Endothelial cell (in vitro differentiated cells): Measurements from ENCODE around the gene TAB2. TPM values are rescaled to one million over a fixed set of nuclear protein-coding genes. Genes with fewer than 3 reads are reported as not detected.
A peak's percentile ranks its signal among the peaks of the same experiment; 100 is the strongest.

Experiments used
- DNase-seq: peaks from one replicate; pipeline ENCODE4 v3.0.0; 2021; ENCODE audit warnings: low spot score
- H3K27ac Mint-ChIP-seq: one replicate; pipeline ENCODE4 v1.8.0; 2021; ENCODE audit warnings: mixed read lengths, inconsistent platforms; ENCODE audit not compliant: unreplicated experiment
- H3K27me3 Mint-ChIP-seq: one replicate; pipeline ENCODE4 v1.8.0; 2021; ENCODE audit warnings: mild to moderate bottlenecking, moderate library complexity, mixed read lengths, inconsistent platforms; ENCODE audit not compliant: unreplicated experiment
- H3K36me3 Mint-ChIP-seq: one replicate; pipeline ENCODE4 v1.8.0; 2021; ENCODE audit warnings: mild to moderate bottlenecking, low read depth, mixed read lengths, inconsistent platforms; ENCODE audit not compliant: unreplicated experiment
- H3K4me1 Mint-ChIP-seq: one replicate; pipeline ENCODE4 v1.8.0; 2021; ENCODE audit warnings: mild to moderate bottlenecking, mixed read lengths, inconsistent platforms; ENCODE audit not compliant: unreplicated experiment
- H3K4me3 Mint-ChIP-seq: one replicate; pipeline ENCODE4 v1.8.0; 2021; ENCODE audit warnings: mild to moderate bottlenecking, mixed read lengths, inconsistent platforms; ENCODE audit not compliant: unreplicated experiment
- H3K9me3 Mint-ChIP-seq: one replicate; pipeline ENCODE4 v1.8.0; 2021; ENCODE audit warnings: mixed read lengths, inconsistent platforms; ENCODE audit not compliant: unreplicated experiment
- total RNA-seq: library from RNA; stranded (reverse); fragmentation: NEBNext Ultra II Directional; extraction: Animal tissue kit (Norgen Biotek cat#: 25700); gene quantifications from one replicate; pipeline ENCODE4 v1.2.1, GENCODE V29; 2021; ENCODE audit not compliant: unreplicated experiment
- TF ChIP-seq, protein P1 (sequence below): fragments of 200-600 bp; sonication (generic); IDR thresholded peaks from one replicate; pipeline ENCODE4 v1.5.0; 2021; ENCODE audit warnings: antibody characterized with exemption; ENCODE audit not compliant: unreplicated experiment

TAB2 gene
- total RNA-seq, 1 donor from 2014 or later = 105 TPM

DNA sequence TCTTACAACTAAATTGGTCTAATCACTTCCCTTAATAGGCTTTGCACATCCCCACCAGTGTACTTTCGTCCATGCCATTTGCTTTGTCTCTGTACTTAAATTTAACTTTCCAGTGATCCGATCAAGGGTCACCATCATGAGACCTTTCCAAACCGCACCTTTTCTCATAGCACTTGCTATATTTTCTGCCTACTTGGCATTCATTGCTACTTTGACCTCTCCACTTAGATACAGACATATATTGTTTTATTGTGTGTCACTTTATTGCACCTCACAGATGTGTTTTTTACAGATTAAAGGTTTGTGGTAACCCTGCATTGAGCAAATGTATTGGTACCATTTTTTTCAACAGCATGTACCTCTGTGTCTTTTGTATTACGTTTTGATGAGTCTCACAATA, 97.3 kb downstream of the TAB2 start:
- TF ChIP-seq, protein P1, sequence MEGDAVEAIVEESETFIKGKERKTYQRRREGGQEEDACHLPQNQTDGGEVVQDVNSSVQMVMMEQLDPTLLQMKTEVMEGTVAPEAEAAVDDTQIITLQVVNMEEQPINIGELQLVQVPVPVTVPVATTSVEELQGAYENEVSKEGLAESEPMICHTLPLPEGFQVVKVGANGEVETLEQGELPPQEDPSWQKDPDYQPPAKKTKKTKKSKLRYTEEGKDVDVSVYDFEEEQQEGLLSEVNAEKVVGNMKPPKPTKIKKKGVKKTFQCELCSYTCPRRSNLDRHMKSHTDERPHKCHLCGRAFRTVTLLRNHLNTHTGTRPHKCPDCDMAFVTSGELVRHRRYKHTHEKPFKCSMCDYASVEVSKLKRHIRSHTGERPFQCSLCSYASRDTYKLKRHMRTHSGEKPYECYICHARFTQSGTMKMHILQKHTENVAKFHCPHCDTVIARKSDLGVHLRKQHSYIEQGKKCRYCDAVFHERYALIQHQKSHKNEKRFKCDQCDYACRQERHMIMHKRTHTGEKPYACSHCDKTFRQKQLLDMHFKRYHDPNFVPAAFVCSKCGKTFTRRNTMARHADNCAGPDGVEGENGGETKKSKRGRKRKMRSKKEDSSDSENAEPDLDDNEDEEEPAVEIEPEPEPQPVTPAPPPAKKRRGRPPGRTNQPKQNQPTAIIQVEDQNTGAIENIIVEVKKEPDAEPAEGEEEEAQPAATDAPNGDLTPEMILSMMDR = no peak
- Mint-ChIP-seq H3K9me3 (no peaks in the 10 kb centered on the region), H3K27ac (no peak overlapping the region), H3K27me3 (peaks cover 1% of the 10 kb centered on the region), H3K4me1 (no peaks in the 10 kb centered on the region), H3K36me3 (peaks cover 14% of the 10 kb centered on the region), H3K4me3 (peak overlapping the region; percentile 20)
- DNase-seq = no peak

DNA sequence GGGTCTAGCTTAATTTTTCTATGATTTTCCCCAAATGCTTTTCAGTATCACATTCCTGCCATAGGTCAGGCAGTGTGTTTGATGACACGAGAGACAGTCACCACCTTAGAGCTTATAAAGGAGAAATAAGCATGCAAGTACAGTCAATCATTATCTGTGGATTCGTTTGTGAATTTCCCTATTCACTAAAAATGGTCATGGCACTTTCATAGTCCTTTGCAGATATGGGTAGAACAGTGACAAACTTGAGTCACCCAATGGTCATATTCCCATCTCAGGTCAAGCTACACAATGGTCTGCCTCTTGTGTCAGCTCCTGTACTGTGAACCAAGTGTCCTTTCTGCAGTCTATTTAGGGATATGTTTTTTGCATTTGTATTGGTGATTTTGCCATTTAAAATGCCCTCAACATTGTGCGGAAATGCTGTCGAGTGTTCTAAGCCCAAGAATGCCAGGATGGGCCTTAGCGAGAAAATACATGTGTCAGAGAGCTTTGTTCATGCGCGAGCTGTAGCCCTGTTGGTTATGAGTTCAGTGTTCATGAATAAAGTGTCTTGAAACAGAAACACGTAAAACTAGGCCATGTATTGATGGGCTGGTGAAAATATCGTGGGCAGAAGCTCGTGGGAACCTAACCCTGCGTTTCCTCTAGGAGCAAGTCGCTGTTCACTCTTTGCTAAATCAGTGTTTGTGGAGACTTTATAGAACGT, 102.3 kb downstream of the TAB2 start:
- Mint-ChIP-seq H3K36me3 (peaks cover 4% of the 10 kb centered on the region), H3K4me1 (peaks cover 6% of the 10 kb centered on the region), H3K27ac (no peak overlapping the region), H3K27me3 (peaks cover 2% of the 10 kb centered on the region), H3K9me3 (no peaks in the 10 kb centered on the region), H3K4me3 (no peak overlapping the region)
- DNase-seq = no peak
- TF ChIP-seq, protein P1 = no peak

DNA sequence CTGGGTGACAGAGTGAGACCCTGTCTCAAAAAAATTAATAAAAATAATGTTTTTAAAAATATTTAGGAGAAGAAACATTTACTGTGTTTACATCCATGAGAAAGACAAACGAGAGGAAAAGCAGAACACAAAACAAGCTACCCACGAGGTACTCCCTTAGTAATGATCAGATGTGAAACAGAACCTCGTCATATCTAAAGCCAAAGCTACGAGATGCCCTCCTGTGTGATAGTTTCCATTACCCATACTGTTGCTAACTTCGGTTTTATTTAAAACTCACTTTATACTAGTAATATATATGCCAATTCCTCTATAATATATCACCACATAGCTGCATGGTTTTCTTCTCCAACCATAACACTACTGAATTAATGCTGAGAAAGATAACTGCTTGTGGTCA, 103.6 kb downstream of the TAB2 start:
- H3K4me3 Mint-ChIP-seq = no peak overlapping the region
- TF ChIP-seq, protein P1 = no peak
- H3K9me3 Mint-ChIP-seq = no peaks in the 10 kb centered on the region
- DNase-seq = no peak
- no peaks in the 10 kb centered on the region for H3K36me3 Mint-ChIP-seq
- H3K27me3 Mint-ChIP-seq = peaks cover 6% of the 10 kb centered on the region
- H3K4me1 Mint-ChIP-seq = peaks cover 6% of the 10 kb centered on the region
- no peak overlapping the region for H3K27ac Mint-ChIP-seq

DNA sequence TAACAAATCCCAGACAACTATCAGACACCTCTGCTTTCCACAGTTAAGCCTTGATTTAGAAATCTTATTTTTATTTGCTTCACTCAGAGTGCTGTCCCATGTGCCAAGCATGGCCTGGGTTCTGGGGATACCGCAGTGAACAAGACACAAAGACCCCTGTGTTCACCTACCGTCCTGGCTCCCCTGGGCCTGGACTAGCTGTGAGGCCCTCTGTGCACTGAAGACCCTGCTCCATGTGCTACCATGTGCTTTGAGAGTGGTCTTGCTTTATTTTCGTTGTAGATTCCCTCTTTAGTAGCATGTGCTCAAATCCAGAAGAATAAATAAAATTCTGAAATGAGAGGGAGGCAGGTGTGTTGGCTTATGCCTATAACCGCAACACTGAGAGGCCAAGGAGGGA, 105.1 kb downstream of the TAB2 start:
- Mint-ChIP-seq H3K27ac (no peak overlapping the region), H3K36me3 (no peaks in the 10 kb centered on the region), H3K9me3 (no peaks in the 10 kb centered on the region), H3K4me1 (peaks cover 6% of the 10 kb centered on the region), H3K27me3 (peaks cover 6% of the 10 kb centered on the region), H3K4me3 (no peak overlapping the region)
- TF ChIP-seq, protein P1 = no peak
- no peak for DNase-seq

DNA sequence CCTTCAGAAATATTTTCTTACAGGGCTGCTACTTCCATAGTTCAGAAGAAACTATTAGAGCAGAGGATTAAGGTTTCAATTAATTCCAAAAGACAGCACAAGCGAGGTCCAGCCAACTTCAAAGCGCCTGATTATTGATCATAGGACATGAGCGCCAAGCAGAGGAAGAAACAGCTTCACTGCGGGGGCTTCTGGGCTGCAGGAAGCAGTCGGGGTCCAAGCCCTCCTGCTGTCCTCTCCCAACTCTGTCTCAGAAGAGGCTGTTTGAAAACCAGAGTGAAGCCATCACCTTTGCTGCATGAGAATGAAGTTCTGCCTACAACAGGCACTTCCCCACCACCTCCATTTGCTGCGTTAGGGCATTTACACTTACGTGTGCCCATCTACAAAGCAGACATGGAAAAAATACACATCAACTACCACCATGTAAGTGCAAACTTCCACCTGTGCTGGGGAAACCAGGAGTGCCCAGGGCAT, 106.5 kb downstream of the TAB2 start:
- H3K4me1 Mint-ChIP-seq = peaks cover 9% of the 10 kb centered on the region
- H3K9me3 Mint-ChIP-seq = no peaks in the 10 kb centered on the region
- TF ChIP-seq, protein P1 = no peak
- no peaks in the 10 kb centered on the region for H3K36me3 Mint-ChIP-seq
- DNase-seq = no peak
- no peak overlapping the region for H3K27ac Mint-ChIP-seq
- peaks cover 9% of the 10 kb centered on the region for H3K27me3 Mint-ChIP-seq
- no peak overlapping the region for H3K4me3 Mint-ChIP-seq
